Raji (cell line): Measurements from ENCODE around the gene DNAH2.

Experiments
- POLR2A ChIP-seq: IDR thresholded peaks from 2 replicates; pipeline ENCODE4 v1.6.1; 2011; ENCODE audit warnings: low read depth, low read length, control low read depth; ENCODE audit not compliant: insufficient read depth

Gene DNAH2

DNA sequence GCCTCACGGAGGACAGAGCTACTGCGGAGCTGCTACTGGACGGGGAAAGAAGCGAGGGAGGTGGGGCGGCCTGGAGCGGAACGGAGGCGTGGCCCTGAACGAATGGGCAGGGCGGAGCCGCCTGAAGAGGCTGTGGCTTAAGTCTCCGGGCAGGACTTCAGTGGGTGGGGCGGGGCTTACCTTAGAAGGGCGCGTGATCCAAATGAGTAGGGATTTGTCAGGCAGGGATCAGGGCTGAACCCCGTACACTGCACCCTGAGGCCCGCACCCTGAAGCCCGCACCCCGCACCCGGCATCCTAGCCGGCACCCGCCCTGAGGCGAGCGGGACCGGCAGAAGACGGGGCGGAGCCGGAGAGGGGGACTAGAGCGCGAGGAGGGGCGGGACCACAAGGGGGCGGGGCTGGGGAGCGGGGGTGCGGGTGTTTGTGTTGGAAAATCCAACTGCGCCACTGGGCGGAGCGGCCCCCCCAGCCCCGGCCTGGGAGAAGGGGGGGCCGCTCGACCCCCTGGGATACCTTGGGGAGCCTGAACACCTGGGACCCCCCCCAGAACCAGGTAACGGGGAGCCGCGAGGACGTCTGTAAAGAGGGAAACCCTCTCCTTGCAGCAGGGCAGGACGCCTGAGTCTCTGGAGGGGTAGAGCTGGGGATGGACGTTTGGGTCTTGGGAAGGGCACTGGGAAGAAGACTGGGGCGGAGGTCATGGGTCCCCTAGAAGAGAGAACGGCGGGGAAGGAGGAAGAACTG, 116.4 kb downstream of the DNAH2 start, which contains the start of gene KDM6B:
KDM6B (plus strand) TSS at position 423 of the 747 bp plus-strand sequence. CDS start 11,338 bp downstream, outside the sequence.
- peak; percentile 34; the same call in 1 of the 2 replicates for TF ChIP-seq POLR2A

DNA sequence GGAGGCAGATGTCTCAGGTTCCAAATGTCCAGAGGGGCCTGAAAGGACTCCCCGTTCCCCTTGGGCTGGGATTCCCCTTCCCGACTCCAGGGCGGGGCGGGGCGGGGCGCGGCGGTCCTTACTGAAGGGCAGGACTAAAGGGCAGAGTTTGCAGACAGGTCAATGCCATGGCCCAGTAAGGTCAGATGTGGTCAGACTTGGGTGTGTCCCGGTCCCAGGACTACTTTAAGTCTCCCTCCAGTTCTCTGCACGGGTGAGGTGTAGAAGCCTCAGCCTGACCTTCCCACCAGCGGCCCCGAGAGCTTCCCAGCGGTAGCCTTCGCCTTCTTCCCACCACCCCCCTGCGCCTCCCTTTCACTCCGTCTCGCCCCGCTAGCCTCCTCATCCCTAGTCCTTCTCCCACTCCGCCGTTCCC, 117.0 kb downstream of the DNAH2 start:
- peak; percentile 32; the same call in 1 of the 2 replicates for TF ChIP-seq POLR2A

GRCh38 chr17:7834957-7835813, 117.6 kb downstream of the DNAH2 start:
- peak; percentile 69; the same call in 1 of the 2 replicates for TF ChIP-seq POLR2A

DNA sequence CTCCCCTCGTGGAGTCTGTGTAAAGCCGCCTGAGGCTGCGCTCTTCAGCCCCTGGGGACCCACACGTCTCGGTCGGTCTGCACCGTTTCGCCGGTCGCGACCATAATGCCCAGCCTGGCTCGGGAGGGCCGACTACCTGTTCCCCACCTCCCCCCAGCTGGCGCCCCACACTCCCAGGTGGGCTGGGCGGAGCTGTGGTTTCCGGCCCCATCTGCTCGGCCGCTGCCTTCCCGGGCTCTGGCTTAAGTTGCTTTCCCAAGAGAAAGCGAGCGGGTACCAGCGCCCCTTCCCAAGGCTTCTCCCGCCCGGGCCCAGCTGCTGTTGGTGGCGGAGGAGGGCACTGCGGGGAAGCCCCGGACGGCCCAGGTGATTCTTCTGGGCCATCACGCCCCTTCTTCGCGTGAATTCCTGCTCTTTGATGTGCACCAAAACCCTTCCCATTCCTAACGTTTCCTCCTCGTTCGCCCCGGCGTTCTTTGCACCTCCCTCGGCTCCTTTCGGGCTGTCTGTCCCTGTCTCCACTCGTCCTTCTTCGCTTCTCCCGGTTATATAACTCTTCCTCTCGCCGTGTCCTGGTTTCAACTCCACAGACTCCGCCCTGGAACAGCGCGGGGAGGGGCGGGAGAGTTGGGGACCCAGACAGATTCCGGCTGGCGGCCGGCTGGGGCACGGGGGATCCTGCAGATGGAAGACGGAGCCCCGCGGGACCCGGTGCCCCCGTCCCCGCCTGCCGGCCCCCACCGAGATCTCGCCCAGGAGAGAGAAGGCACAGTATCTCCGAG, 118.5 kb downstream of the DNAH2 start:
- peak; percentile 70; the same call in 1 of the 2 replicates for TF ChIP-seq POLR2A

GRCh38 chr17:7836596-7837407, 119.3 kb downstream of the DNAH2 start:
- TF ChIP-seq POLR2A: peak; percentile 50

- TF ChIP-seq POLR2A: peak; percentile 61; the same call in 1 of the 2 replicates
These were observed 120.0 kb downstream of the DNAH2 start for GRCh38 chr17:7837408-7838088.

DNA sequence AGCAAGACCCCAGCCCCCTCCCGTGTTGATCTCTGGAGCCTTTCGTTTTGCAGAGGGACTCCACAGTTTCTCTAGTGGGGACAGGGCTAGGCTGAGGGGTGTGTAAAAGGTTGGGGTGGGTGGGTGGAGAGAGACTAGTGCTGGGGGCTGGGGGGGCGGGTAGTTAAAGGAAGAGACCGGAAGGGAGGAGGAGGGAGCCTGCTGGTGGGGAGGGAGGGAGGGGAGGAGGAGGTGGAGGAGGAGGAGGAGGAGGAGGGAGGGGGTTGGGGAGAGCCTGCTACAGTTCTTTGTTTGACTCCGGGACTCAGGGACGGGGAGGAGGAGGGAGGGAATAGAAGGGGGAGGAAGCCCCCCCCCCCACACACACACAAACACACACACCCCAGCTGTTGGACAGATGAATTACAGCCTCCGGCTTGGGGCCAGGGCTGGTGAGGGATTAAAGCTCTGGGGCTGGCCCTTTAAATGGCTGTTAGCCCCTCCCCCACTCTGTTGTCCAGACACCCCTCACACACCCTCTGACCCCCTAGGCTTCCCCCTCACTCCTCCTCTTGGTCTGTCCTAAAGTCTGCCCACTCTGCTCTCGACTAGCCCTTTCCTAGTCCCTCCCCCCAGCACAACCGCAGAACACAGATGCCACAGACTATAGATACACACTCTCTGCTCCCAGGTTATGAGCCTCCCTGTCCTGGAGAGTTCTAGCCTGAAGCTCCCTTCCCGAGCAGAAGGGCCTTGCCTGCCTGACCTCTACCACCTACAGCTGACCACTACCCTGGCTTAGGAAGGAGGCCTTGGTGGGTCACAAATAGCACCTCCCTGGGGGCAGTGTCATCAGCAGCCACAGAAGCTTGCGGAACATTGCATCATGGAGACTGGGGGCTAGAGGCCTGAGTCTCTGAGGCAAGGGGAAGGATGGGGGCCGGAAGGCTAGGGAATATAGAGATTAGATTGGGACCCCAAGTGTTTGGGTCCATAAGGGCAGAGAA, 120.8 kb downstream of the DNAH2 start:
- peak; percentile 53 for TF ChIP-seq POLR2A

DNA sequence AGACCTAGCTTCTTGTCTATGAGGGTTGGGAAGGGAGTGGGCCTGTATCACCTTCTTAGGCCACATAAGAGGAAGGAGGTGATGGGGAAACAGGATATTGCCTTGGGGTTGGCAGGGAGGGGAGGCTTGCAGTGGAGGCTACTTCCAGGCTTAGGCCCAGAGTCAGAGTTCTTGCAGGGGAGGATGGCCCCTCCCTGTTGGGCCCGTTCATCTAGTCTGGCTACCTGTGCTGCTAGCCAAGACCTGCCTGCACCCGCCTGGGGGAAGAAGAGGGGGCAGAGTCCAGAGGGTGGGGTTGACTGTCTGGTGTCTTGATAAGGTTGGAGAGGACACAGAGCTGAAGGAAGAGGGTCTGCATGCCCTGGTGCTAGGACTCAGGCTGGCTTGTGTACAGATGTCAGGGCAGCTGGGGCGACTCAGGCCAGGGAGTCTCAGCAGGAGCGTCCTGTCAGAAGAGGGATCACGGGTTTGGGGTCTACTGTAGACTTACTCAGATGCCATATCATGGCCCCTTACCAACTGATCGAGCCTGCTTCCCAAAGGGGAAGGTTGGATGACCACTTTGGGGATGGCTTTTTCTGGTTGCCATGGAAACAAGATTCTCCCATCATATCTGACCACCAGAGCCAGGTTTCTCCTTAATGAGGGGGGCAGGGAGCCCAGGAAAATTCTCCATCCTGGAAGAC, 121.8 kb downstream of the DNAH2 start:
- TF ChIP-seq POLR2A: no peak; the same call in 1 of the 2 replicates

- TF ChIP-seq POLR2A: no peak
These were observed 122.3 kb downstream of the DNAH2 start for GRCh38 chr17:7839876-7840261.

- TF ChIP-seq POLR2A: no peak
These were observed 122.9 kb downstream of the DNAH2 start for GRCh38 chr17:7840441-7840840.

DNA sequence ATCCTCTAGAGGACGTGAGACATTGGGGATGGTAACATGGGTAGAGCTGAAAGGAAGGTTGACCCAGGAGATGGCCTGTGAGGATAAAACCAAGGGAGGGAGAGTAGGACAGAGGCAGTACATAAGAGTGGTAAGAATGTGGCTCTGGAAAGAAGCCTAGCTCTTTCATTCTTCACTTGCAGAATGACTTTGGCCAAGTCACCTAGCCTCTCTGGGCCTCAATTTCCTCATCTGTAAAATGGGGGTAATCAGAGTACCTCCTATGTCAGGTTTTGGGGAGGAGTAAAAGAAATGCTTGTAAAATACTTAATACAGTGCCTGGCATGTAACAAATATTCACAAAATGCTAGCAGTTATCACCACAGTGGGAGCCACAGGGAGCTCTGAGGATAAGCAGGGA, 123.3 kb downstream of the DNAH2 start:
- no peak for TF ChIP-seq POLR2A

DNA sequence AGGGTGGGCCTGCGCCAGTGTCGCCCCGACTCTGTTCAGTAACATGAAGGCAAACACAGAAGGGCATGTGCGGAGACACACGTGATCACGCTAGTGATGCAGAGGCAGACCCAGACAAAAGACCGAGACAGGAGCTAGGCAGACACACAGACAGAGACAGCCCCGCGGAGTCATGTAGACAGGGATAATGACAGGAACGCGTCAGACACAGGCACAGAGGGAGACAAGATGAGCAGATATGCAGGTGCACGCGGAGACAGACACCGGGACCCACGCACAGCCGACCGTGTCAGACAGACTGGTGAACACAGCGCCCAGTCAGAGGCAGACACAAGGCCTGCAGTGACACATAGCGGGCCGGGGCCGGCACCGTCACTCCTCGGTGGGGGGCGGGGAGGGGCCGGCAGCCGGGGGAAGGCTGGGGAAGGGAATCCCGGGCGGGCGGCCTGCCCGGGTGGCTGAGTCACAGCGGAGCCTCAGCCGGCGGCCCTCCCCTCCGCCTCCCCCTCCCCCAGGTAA, 123.9 kb downstream of the DNAH2 start:
- TF ChIP-seq POLR2A: peak; percentile 61
